ENCODE measurements around the gene IFT88.

IFT88 gene

GRCh38 chr13:20624213-20624612 is 57.3 kb downstream of the IFT88 start:
- H3K4me3 Mint-ChIP-seq: no peak overlapping the region
- peaks cover 0 to 5% of the 10 kb centered on the region in 2 donors for H3K9me3 Mint-ChIP-seq
- H3K27ac Mint-ChIP-seq: no peak overlapping the region
- DNase-seq (no peak), ATAC-seq (replicated peaks) (no peak)
- H3K27me3 Mint-ChIP-seq: no peaks in the 10 kb centered on the region
- no peaks in the 10 kb centered on the region for H3K4me1 Mint-ChIP-seq
- peaks cover 26 to 37% of the 10 kb centered on the region in 2 donors for H3K36me3 Mint-ChIP-seq

- Mint-ChIP-seq H3K4me1 (peaks cover 4 to 6% of the 10 kb centered on the region in 2 donors), H3K9me3 (no peaks in the 10 kb centered on the region), H3K36me3 (peaks cover 15 to 18% of the 10 kb centered on the region in 2 donors), H3K27ac (no peak overlapping the region), H3K4me3 (no peak overlapping the region), H3K27me3 (no peaks in the 10 kb centered on the region)
- no peak for DNase-seq
- ATAC-seq (replicated peaks): no peak
Measured at GRCh38 chr13:20633802-20634201, 66.8 kb downstream of the IFT88 start.

GRCh38 chr13:20636079-20636478 is 69.1 kb downstream of the IFT88 start:
- Mint-ChIP-seq H3K36me3 (peaks cover 11 to 18% of the 10 kb centered on the region in 2 donors), H3K27me3 (no peaks in the 10 kb centered on the region)

GRCh38 chr13:20637811-20638210 is 70.9 kb downstream of the IFT88 start:
- DNase-seq (no peak), ATAC-seq (replicated peaks) (no peak)
- no peak overlapping the region for H3K27ac Mint-ChIP-seq
- H3K4me3 Mint-ChIP-seq: no peak overlapping the region
- H3K36me3 Mint-ChIP-seq: peaks cover 7 to 10% of the 10 kb centered on the region in 2 donors
- H3K9me3 Mint-ChIP-seq: no peaks in the 10 kb centered on the region
- H3K4me1 Mint-ChIP-seq: peaks cover 4 to 6% of the 10 kb centered on the region in 2 donors
- no peaks in the 10 kb centered on the region for H3K27me3 Mint-ChIP-seq

More at GRCh38 chr13:20636079-20636478, 69.1 kb downstream of the IFT88 start:
- Mint-ChIP-seq H3K9me3 (no peaks in the 10 kb centered on the region), H3K4me3 (no peak overlapping the region), H3K27ac (no peak overlapping the region), H3K4me1 (peaks cover 4 to 6% of the 10 kb centered on the region in 2 donors)
- DNase-seq (no peak), ATAC-seq (replicated peaks) (no peak)

GRCh38 chr13:20647758-20648157 is 80.8 kb downstream of the IFT88 start:
- Mint-ChIP-seq H3K27me3 (no peaks in the 10 kb centered on the region), H3K4me1 (no peaks in the 10 kb centered on the region), H3K9me3 (peaks cover 6% of the 10 kb centered on the region in 2 donors), H3K36me3 (peaks cover 13 to 17% of the 10 kb centered on the region in 2 donors), H3K4me3 (no peak overlapping the region), H3K27ac (no peak overlapping the region)
- no peak for DNase-seq
- ATAC-seq (replicated peaks): no peak

GRCh38 chr13:20652946-20653345 is 86.0 kb downstream of the IFT88 start:
- no peaks in the 10 kb centered on the region for H3K4me1 Mint-ChIP-seq
- H3K36me3 Mint-ChIP-seq: peaks cover 0 to 1% of the 10 kb centered on the region in 2 donors

GRCh38 chr13:20654156-20654555 is 87.2 kb downstream of the IFT88 start:
- Mint-ChIP-seq H3K27ac (no peak overlapping the region), H3K4me1 (no peaks in the 10 kb centered on the region), H3K27me3 (no peaks in the 10 kb centered on the region), H3K4me3 (no peak overlapping the region), H3K9me3 (no peaks in the 10 kb centered on the region), H3K36me3 (peaks cover 1 to 2% of the 10 kb centered on the region in 2 donors)
- ATAC-seq (replicated peaks) (no peak), DNase-seq (no peak)

More at GRCh38 chr13:20652946-20653345, 86.0 kb downstream of the IFT88 start:
- ATAC-seq (replicated peaks): no peak
- no peaks in the 10 kb centered on the region for H3K27me3 Mint-ChIP-seq
- H3K9me3 Mint-ChIP-seq: no peaks in the 10 kb centered on the region
- no peak for DNase-seq
- H3K27ac Mint-ChIP-seq: no peak overlapping the region
- H3K4me3 Mint-ChIP-seq: no peak overlapping the region

- H3K9me3 Mint-ChIP-seq: no peaks in the 10 kb centered on the region
- DNase-seq (no peak), ATAC-seq (replicated peaks) (no peak)
- no peaks in the 10 kb centered on the region for H3K27me3 Mint-ChIP-seq
- H3K36me3 Mint-ChIP-seq: peaks cover 2 to 15% of the 10 kb centered on the region in 2 donors
- H3K4me3 Mint-ChIP-seq: no peak overlapping the region
- H3K27ac Mint-ChIP-seq: no peak overlapping the region
- no peaks in the 10 kb centered on the region for H3K4me1 Mint-ChIP-seq
Measured at GRCh38 chr13:20658451-20659040, 91.6 kb downstream of the IFT88 start.

- no peak for ATAC-seq (replicated peaks)
- H3K4me1 Mint-ChIP-seq: no peaks in the 10 kb centered on the region
- no peaks in the 10 kb centered on the region for H3K27me3 Mint-ChIP-seq
- H3K4me3 Mint-ChIP-seq: no peak overlapping the region
- H3K36me3 Mint-ChIP-seq: peaks cover 8 to 23% of the 10 kb centered on the region in 2 donors
- no peak for DNase-seq
- no peaks in the 10 kb centered on the region for H3K9me3 Mint-ChIP-seq
- H3K27ac Mint-ChIP-seq: no peak overlapping the region
Measured at GRCh38 chr13:20664351-20664750, 97.4 kb downstream of the IFT88 start.

- Mint-ChIP-seq H3K27me3 (no peaks in the 10 kb centered on the region), H3K9me3 (no peaks in the 10 kb centered on the region), H3K4me3 (no peak overlapping the region), H3K36me3 (peaks cover 6 to 14% of the 10 kb centered on the region in 2 donors), H3K4me1 (no peaks in the 10 kb centered on the region), H3K27ac (no peak overlapping the region)
- DNase-seq: no peak
- no peak for ATAC-seq (replicated peaks)
Measured at GRCh38 chr13:20666948-20667347, 100.0 kb downstream of the IFT88 start.

GRCh38 chr13:20667857-20668437 is 101.0 kb downstream of the IFT88 start:
- H3K36me3 Mint-ChIP-seq: peaks cover 6 to 14% of the 10 kb centered on the region in 2 donors
- no peak for DNase-seq
- ATAC-seq (replicated peaks): no peak
- no peak overlapping the region for H3K27ac Mint-ChIP-seq
- no peaks in the 10 kb centered on the region for H3K27me3 Mint-ChIP-seq
- no peaks in the 10 kb centered on the region for H3K4me1 Mint-ChIP-seq
- no peak overlapping the region for H3K4me3 Mint-ChIP-seq
- H3K9me3 Mint-ChIP-seq: no peaks in the 10 kb centered on the region

- H3K27me3 Mint-ChIP-seq: no peaks in the 10 kb centered on the region
- H3K4me1 Mint-ChIP-seq: no peaks in the 10 kb centered on the region
- ATAC-seq (replicated peaks) (no peak), DNase-seq (no peak)
- H3K36me3 Mint-ChIP-seq: peaks cover 13 to 20% of the 10 kb centered on the region in 2 donors
- no peak overlapping the region for H3K4me3 Mint-ChIP-seq
- H3K27ac Mint-ChIP-seq: no peak overlapping the region
- no peaks in the 10 kb centered on the region for H3K9me3 Mint-ChIP-seq
Measured at GRCh38 chr13:20669162-20669561, 102.2 kb downstream of the IFT88 start.

- Mint-ChIP-seq H3K27me3 (no peaks in the 10 kb centered on the region), H3K9me3 (no peaks in the 10 kb centered on the region), H3K4me3 (no peak overlapping the region), H3K27ac (no peak overlapping the region), H3K4me1 (no peaks in the 10 kb centered on the region), H3K36me3 (peaks cover 6 to 16% of the 10 kb centered on the region in 2 donors)
- ATAC-seq (replicated peaks) (no peak), DNase-seq (no peak)
Measured at GRCh38 chr13:20671789-20672188, 104.8 kb downstream of the IFT88 start.

GRCh38 chr13:20672772-20673171 is 105.8 kb downstream of the IFT88 start:
- peaks cover 6 to 20% of the 10 kb centered on the region in 2 donors for H3K36me3 Mint-ChIP-seq
- DNase-seq: no peak
- H3K9me3 Mint-ChIP-seq: no peaks in the 10 kb centered on the region
- H3K27me3 Mint-ChIP-seq: no peaks in the 10 kb centered on the region
- ATAC-seq (replicated peaks): no peak
- H3K4me1 Mint-ChIP-seq: no peaks in the 10 kb centered on the region
- no peak overlapping the region for H3K27ac Mint-ChIP-seq
- H3K4me3 Mint-ChIP-seq: no peak overlapping the region

GRCh38 chr13:20673715-20674114 is 106.8 kb downstream of the IFT88 start:
- no peaks in the 10 kb centered on the region for H3K27me3 Mint-ChIP-seq
- DNase-seq (no peak), ATAC-seq (replicated peaks) (no peak)
- H3K4me1 Mint-ChIP-seq: no peaks in the 10 kb centered on the region
- no peak overlapping the region for H3K4me3 Mint-ChIP-seq
- no peak overlapping the region for H3K27ac Mint-ChIP-seq
- peaks cover 6 to 20% of the 10 kb centered on the region in 2 donors for H3K36me3 Mint-ChIP-seq
- no peaks in the 10 kb centered on the region for H3K9me3 Mint-ChIP-seq

Data from stimulated activated naive B cell treated with anti-CD40 and anti-IgM and Interleukin-4, amounts not matched to agents 10 μg/mL and 1 μg/mL and 100 μg/mL, for 72 hours (primary cell).